Panc1 (cell line): Measurements from ENCODE around the gene GSK3B. TPM values are rescaled to one million over a fixed set of nuclear protein-coding genes. Genes with fewer than 3 reads are reported as not detected.

Source experiments
- ATAC-seq: fragments of 200-7000 bp; cut with Tn5 transposase; 2 replicates; pipeline ENCODE4 v1.9.1; 2020; ENCODE audit warnings: mild to moderate bottlenecking, moderate library complexity
- BruUV-seq: library from RNA; stranded (reverse); fragments of 400-500 nt; replicated peaks from 2 replicates; lab custom pipeline; 2021; lab: Mats Ljungman, UMichigan
- CTCF ChIA-PET: fragments of 300-600 bp; sonication (Branson Sonifier 250); formaldehyde crosslinking; loops from one replicate; lab custom pipeline; 2022; ENCODE audit warnings: antibody characterized with exemption; lab: Charles Lee
- POLR2A ChIA-PET: fragments of 300-600 bp; sonication (Branson Sonifier 250); formaldehyde crosslinking; loops from one replicate; lab custom pipeline; 2022; ENCODE audit warnings: antibody characterized with exemption; lab: Charles Lee
- DNase-seq: peaks from one replicate; pipeline ENCODE4 v3.0.0-alpha.2; 2010; ENCODE audit warnings: low read depth, low spot score
- H3K27ac ChIP-seq: 2 replicates; pipeline ENCODE4 v1.5.1; 2011; ENCODE audit warnings: mild to moderate bottlenecking, low read length, inconsistent platforms
- H3K27me3 ChIP-seq: fragments of 200-500 bp; sonication (Bioruptor generic); 2 replicates; pipeline ENCODE4 v1.6.0; 2014; ENCODE audit warnings: low read length, inconsistent platforms; ENCODE audit not compliant: control insufficient read depth, insufficient read depth
- H3K36me3 ChIP-seq: fragments of 200-500 bp; sonication (Bioruptor generic); 2 replicates; pipeline ENCODE4 v1.5.1; 2014; ENCODE audit warnings: inconsistent platforms, mild to moderate bottlenecking, low read length, moderate library complexity; ENCODE audit not compliant: control insufficient read depth, insufficient read depth
- H3K4me1 ChIP-seq: 2 replicates; pipeline ENCODE4 v1.5.1; 2011; ENCODE audit warnings: inconsistent platforms, mild to moderate bottlenecking, low read length, moderate library complexity; ENCODE audit not compliant: control insufficient read depth, insufficient read depth
- H3K4me3 ChIP-seq, 2 experiments: 2 replicates each; pipeline ENCODE4 v1.5.1; 2011 to 2012; ENCODE audit warnings: low read depth in 2 of 2, low read length in 2 of 2, mild to moderate bottlenecking in 2 of 2, inconsistent platforms in 1 of 2, moderate library complexity in 1 of 2
- H3K9me3 ChIP-seq: fragments of 200-500 bp; sonication (Bioruptor generic); 2 replicates; pipeline ENCODE4 v1.5.1; 2014; ENCODE audit warnings: low read depth, mild to moderate bottlenecking, inconsistent platforms, low read length, moderate library complexity; ENCODE audit not compliant: control insufficient read depth, insufficient read depth
- POLR2AphosphoS5 ChIP-seq: IDR thresholded peaks from 2 replicates; pipeline ENCODE4 v1.6.1; 2012; ENCODE audit warnings: mild to moderate bottlenecking, low read depth, low read length, moderate library complexity
- SIN3A ChIP-seq: IDR thresholded peaks from 2 replicates; pipeline ENCODE4 v1.6.1; 2012; ENCODE audit warnings: low read depth, mild to moderate bottlenecking, low read length, moderate library complexity, borderline replicate concordance; ENCODE audit not compliant: insufficient read depth
- TCF7L2 ChIP-seq: IDR thresholded peaks from 2 replicates; pipeline ENCODE4 v1.6.1; 2011; ENCODE audit warnings: mild to moderate bottlenecking, low read depth, low read length, inconsistent platforms
- in situ Hi-C: cut with HindIII; loops from 2 replicates; pipeline ENCODE4 v1.10.0; 2016; ENCODE audit warnings: low sequenced_read_pairs, low pct_unique_long_range_greater_than_20kb
- intact Hi-C: fragments of 100-400 bp; cut with micrococcal nuclease; formaldehyde crosslinking; loops from one replicate; pipeline ENCODE4 v1.10.0; 2022; ENCODE audit not compliant: unreplicated experiment
- total RNA-seq: library from RNA; stranded (reverse); gene quantifications from one replicate; pipeline ENCODE4 v1.2.1, GENCODE V29; 2021; ENCODE audit not compliant: unreplicated experiment
- TF ChIP-seq, protein P1 (sequence below), 2 experiments: IDR thresholded peaks; 2 replicates each; pipeline ENCODE4 v1.6.1; 2011 to 2012; ENCODE audit warnings: low read depth in 2 of 2, control low read depth in 1 of 2, low read length in 1 of 2, mild to moderate bottlenecking in 1 of 2, moderate library complexity in 1 of 2; ENCODE audit not compliant: insufficient read depth in 1 of 2
- TF ChIP-seq, protein P2 (sequence below): fragments of 450-650 bp; IDR thresholded peaks from 2 replicates; pipeline ENCODE4 v1.5.1; 2017; ENCODE audit warnings: mild to moderate bottlenecking

GSK3B gene
- total RNA-seq, 1 experiment from 2014 or later = 35.3 TPM

DNA sequence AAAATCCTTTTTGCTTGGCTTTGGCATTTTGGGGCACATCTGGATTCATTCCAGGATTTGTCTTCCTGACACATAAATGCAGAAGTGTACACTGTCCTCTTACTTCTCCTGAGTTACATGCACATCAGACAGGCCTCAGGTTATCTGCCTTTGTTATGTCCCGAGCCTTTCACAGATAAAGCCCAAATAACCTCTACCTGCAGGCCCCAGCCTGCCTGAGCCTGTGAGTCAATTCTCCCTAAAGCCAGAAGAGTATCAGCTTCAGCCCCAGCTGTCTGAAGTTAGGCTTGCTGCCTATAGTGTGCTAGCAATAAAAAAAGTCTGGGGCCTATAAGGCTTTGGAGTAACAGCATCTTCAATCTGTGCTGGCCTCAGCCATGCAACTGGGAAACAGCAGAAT, 17.7 kb upstream of the GSK3B start:
- CTCF ChIA-PET = no interaction called here
- no peak for ATAC-seq
- no TSS peak for BruUV-seq
- in situ Hi-C loops = no loop called here
- DNase-seq = no peak
- Histone ChIP-seq H3K4me3 (no peak overlapping the region), H3K27me3 (no peaks in the 10 kb centered on the region), H3K4me1 (no peaks in the 10 kb centered on the region), H3K36me3 (no peaks in the 10 kb centered on the region), H3K27ac (no peak overlapping the region), H3K9me3 (no peaks in the 10 kb centered on the region)
- POLR2A ChIA-PET = no interaction called here
- TF ChIP-seq, protein P1, sequence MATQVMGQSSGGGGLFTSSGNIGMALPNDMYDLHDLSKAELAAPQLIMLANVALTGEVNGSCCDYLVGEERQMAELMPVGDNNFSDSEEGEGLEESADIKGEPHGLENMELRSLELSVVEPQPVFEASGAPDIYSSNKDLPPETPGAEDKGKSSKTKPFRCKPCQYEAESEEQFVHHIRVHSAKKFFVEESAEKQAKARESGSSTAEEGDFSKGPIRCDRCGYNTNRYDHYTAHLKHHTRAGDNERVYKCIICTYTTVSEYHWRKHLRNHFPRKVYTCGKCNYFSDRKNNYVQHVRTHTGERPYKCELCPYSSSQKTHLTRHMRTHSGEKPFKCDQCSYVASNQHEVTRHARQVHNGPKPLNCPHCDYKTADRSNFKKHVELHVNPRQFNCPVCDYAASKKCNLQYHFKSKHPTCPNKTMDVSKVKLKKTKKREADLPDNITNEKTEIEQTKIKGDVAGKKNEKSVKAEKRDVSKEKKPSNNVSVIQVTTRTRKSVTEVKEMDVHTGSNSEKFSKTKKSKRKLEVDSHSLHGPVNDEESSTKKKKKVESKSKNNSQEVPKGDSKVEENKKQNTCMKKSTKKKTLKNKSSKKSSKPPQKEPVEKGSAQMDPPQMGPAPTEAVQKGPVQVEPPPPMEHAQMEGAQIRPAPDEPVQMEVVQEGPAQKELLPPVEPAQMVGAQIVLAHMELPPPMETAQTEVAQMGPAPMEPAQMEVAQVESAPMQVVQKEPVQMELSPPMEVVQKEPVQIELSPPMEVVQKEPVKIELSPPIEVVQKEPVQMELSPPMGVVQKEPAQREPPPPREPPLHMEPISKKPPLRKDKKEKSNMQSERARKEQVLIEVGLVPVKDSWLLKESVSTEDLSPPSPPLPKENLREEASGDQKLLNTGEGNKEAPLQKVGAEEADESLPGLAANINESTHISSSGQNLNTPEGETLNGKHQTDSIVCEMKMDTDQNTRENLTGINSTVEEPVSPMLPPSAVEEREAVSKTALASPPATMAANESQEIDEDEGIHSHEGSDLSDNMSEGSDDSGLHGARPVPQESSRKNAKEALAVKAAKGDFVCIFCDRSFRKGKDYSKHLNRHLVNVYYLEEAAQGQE (IDR thresholded peaks at IDR 0.05; ENCODE audit: insufficient read depth in 1 of 2, low read depth in 2 of 2, low read length in 1 of 2) = no peak
- TF ChIP-seq TCF7L2 (no peak), POLR2AphosphoS5 (no peak), SIN3A (no peak)
- TF ChIP-seq, protein P2, sequence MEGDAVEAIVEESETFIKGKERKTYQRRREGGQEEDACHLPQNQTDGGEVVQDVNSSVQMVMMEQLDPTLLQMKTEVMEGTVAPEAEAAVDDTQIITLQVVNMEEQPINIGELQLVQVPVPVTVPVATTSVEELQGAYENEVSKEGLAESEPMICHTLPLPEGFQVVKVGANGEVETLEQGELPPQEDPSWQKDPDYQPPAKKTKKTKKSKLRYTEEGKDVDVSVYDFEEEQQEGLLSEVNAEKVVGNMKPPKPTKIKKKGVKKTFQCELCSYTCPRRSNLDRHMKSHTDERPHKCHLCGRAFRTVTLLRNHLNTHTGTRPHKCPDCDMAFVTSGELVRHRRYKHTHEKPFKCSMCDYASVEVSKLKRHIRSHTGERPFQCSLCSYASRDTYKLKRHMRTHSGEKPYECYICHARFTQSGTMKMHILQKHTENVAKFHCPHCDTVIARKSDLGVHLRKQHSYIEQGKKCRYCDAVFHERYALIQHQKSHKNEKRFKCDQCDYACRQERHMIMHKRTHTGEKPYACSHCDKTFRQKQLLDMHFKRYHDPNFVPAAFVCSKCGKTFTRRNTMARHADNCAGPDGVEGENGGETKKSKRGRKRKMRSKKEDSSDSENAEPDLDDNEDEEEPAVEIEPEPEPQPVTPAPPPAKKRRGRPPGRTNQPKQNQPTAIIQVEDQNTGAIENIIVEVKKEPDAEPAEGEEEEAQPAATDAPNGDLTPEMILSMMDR = no peak
- intact Hi-C loops = no loop called here

DNA sequence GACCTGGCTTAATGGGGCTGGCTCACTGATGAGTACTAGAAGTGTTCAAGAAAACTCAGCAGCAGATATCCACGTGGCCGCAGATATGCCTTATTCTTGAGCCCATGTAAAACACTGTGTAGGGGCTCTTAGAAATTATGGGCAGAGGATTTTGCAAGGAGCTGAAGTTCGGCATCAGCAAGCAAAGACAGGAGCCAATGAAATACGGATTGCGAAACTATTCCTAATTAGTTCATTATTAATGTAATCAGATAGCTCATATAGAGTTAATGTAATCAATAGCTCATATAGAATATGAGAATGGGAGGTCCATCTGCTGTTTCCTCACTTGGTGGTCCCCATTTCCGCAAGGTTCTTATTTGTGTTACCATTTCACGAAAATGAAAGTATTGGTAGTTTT, 9.0 kb upstream of the GSK3B start:
- Histone ChIP-seq H3K4me1 (no peaks in the 10 kb centered on the region), H3K36me3 (no peaks in the 10 kb centered on the region), H3K9me3 (no peaks in the 10 kb centered on the region), H3K4me3 (no peak overlapping the region), H3K27me3 (no peaks in the 10 kb centered on the region), H3K27ac (no peak overlapping the region)
- CTCF ChIA-PET = no interaction called here
- TF ChIP-seq TCF7L2 = no peak
- TF ChIP-seq SIN3A = no peak
- POLR2A ChIA-PET = no interaction called here
- BruUV-seq = no TSS peak
- intact Hi-C loops = no loop called here
- ATAC-seq = no peak
- no peak for DNase-seq
- in situ Hi-C loops = no loop called here

DNA sequence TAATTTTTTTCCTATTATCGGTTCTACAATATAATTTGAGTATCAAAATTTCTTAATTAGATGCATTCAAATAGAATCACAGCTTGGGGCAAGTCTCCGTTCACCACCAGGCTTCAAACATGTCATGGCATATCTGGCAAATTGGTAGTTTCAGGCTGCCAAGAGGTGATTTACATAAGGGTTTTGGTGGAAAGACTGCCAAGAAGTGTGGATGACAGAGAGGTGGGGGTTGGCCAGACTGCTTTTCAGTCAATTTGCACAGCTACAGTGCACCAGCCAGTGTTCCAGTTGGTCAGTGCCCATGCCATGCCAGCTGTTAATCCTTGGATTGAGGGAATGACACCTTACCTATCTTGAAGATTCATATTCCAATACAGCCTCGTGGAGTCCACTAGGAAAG, 8.4 kb upstream of the GSK3B start:
- Histone ChIP-seq H3K36me3 (no peaks in the 10 kb centered on the region), H3K4me1 (no peaks in the 10 kb centered on the region), H3K27me3 (no peaks in the 10 kb centered on the region), H3K4me3 (no peak overlapping the region), H3K27ac (no peak overlapping the region), H3K9me3 (no peaks in the 10 kb centered on the region)
- DNase-seq = no peak
- intact Hi-C loops (no loop called here), in situ Hi-C loops (no loop called here)
- POLR2A ChIA-PET = no interaction called here
- ATAC-seq = no peak
- TF ChIP-seq, protein P2 = no peak
- TF ChIP-seq TCF7L2 (no peak), POLR2AphosphoS5 (no peak), SIN3A (no peak)
- TF ChIP-seq, protein P1 (IDR thresholded peaks at IDR 0.05; ENCODE audit: insufficient read depth in 1 of 2, low read depth in 2 of 2, low read length in 1 of 2) = no peak
- CTCF ChIA-PET = no interaction called here
- BruUV-seq = no TSS peak
